Body of pancreas (tissue), 4 donors: Measurements from ENCODE around the gene SNURF.

ENCODE experiments used
- POLR2A ChIP-seq, 3 donors: fragments of 450-650 bp; IDR thresholded peaks; one replicate each; pipeline ENCODE4 v1.6.1; 2016; ENCODE audit warnings: antibody characterized with exemption in 3 of 3, mild to moderate bottlenecking in 2 of 3
- TF ChIP-seq, protein P1 (sequence below), 7 experiments: fragments of 450-650 bp in 4 of 7; fragments of 200-600 bp in 3 of 7; sonication (generic) in 3 of 7; IDR thresholded peaks; one replicate each; pipeline ENCODE4 v1.5.1; 2016 to 2019; ENCODE audit warnings: antibody characterized with exemption in 7 of 7

- TF ChIP-seq, protein P1, sequence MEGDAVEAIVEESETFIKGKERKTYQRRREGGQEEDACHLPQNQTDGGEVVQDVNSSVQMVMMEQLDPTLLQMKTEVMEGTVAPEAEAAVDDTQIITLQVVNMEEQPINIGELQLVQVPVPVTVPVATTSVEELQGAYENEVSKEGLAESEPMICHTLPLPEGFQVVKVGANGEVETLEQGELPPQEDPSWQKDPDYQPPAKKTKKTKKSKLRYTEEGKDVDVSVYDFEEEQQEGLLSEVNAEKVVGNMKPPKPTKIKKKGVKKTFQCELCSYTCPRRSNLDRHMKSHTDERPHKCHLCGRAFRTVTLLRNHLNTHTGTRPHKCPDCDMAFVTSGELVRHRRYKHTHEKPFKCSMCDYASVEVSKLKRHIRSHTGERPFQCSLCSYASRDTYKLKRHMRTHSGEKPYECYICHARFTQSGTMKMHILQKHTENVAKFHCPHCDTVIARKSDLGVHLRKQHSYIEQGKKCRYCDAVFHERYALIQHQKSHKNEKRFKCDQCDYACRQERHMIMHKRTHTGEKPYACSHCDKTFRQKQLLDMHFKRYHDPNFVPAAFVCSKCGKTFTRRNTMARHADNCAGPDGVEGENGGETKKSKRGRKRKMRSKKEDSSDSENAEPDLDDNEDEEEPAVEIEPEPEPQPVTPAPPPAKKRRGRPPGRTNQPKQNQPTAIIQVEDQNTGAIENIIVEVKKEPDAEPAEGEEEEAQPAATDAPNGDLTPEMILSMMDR (IDR thresholded peaks at IDR 0.05): no peak
- no peak for TF ChIP-seq POLR2A (IDR thresholded peaks at IDR 0.05)
Observed at GRCh38 chr15:24961967-24962366, 7.2 kb downstream of the SNURF start.
